ENCODE results near the gene MARCKS.

- TF ChIP-seq POLR2AphosphoS5 (IDR thresholded peaks at IDR 0.05) (no peak), SMC3 (conservative IDR thresholded peaks at IDR 0.05; ENCODE audit: poor library complexity) (no peak), CTCF (IDR thresholded peaks at IDR 0.05; ENCODE audit: poor library complexity, severe bottlenecking) (no peak), EZH2 (IDR thresholded peaks at IDR 0.05; ENCODE audit: borderline replicate concordance, insufficient read depth, low read length, poor library complexity, severe bottlenecking) (no peak)
Observed at GRCh38 chr6:113882336-113883022, 25.3 kb downstream of the MARCKS start.
